OCI-LY7 (cell line): Measurements from ENCODE around the gene JOSD1.

Experiments used
- EZH2phosphoT487 ChIP-seq: fragments of 200-600 bp; sonication (generic); IDR thresholded peaks from 2 replicates; pipeline ENCODE4 v1.6.1; 2018; ENCODE audit warnings: low read depth, borderline replicate concordance, mild to moderate bottlenecking, mixed run types, antibody characterized with exemption, low read length, moderate library complexity, mixed read lengths
- TF ChIP-seq, protein P1 (sequence below): fragments of 200-600 bp; sonication (generic); conservative IDR thresholded peaks from 2 replicates; pipeline ENCODE4 v1.5.1; 2014; ENCODE audit warnings: mild to moderate bottlenecking, antibody characterized with exemption, low read length, moderate library complexity, mixed read lengths

DNA sequence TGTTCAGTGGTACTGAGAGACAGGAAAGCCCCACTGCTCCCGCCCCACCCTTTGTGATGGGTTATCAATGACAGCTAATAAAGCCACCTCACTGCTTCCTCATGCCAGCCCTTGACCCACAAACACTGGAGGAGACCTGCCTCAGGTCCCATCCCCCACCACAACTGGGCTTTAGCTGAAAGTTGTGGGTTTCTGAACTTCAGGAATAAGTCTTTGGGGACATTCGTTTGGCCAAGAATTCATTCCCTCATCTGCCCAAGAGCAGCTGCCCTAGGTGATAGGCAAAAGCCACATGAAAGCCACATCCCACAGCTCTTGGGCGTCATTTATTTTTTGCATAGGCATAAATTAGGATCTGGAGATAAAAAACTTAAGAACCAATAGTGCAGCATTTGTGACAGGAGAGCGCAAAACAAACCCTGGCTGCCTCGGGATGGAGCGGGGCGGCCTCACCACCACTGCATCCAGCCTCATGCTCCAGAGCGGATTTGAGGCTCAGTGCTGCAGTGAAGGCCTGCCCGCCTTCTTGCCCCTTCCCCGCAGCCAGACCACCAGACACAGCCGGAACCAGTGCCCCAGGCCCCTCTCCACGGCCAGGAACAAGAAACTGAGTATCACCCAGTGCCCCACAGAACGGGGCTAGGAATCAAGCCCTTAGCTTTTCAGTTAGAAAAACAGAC, 33.8 kb upstream of the JOSD1 start:
- TF ChIP-seq, protein P1, sequence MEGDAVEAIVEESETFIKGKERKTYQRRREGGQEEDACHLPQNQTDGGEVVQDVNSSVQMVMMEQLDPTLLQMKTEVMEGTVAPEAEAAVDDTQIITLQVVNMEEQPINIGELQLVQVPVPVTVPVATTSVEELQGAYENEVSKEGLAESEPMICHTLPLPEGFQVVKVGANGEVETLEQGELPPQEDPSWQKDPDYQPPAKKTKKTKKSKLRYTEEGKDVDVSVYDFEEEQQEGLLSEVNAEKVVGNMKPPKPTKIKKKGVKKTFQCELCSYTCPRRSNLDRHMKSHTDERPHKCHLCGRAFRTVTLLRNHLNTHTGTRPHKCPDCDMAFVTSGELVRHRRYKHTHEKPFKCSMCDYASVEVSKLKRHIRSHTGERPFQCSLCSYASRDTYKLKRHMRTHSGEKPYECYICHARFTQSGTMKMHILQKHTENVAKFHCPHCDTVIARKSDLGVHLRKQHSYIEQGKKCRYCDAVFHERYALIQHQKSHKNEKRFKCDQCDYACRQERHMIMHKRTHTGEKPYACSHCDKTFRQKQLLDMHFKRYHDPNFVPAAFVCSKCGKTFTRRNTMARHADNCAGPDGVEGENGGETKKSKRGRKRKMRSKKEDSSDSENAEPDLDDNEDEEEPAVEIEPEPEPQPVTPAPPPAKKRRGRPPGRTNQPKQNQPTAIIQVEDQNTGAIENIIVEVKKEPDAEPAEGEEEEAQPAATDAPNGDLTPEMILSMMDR, result no peak
- TF ChIP-seq EZH2phosphoT487, result no peak
